GM21526 (cell line): ENCODE data around the gene KCNJ14.

ENCODE experiments used
- ATAC-seq: cut with Tn5 transposase; IDR thresholded peaks from one replicate; pipeline ENCODE4 v1.9.1; 2021; ENCODE audit warnings: moderate library complexity; ENCODE audit not compliant: unreplicated experiment, low FRiP score

The KCNJ14 gene

GRCh38 chr19:48469934-48470680 lies 14.7 kb downstream of the KCNJ14 start:
- no peak for ATAC-seq

GRCh38 chr19:48470856-48471255 lies 15.5 kb downstream of the KCNJ14 start:
- ATAC-seq, result no peak

- no peak for ATAC-seq
Measured at GRCh38 chr19:48471836-48472235, 16.5 kb downstream of the KCNJ14 start.

- ATAC-seq, result no peak
Measured at GRCh38 chr19:48473161-48473966, 18.0 kb downstream of the KCNJ14 start.

GRCh38 chr19:48474084-48474592 lies 18.8 kb downstream of the KCNJ14 start:
- no peak for ATAC-seq

- no peak for ATAC-seq
Measured at GRCh38 chr19:48475369-48476068, 20.1 kb downstream of the KCNJ14 start.

GRCh38 chr19:48476176-48476575 lies 20.8 kb downstream of the KCNJ14 start:
- ATAC-seq, result no peak

- no peak for ATAC-seq
Measured at GRCh38 chr19:48477067-48477685, 21.8 kb downstream of the KCNJ14 start.

- ATAC-seq, result no peak
Measured at GRCh38 chr19:48477698-48478338, 22.4 kb downstream of the KCNJ14 start.

GRCh38 chr19:48478339-48479256 lies 23.2 kb downstream of the KCNJ14 start:
- no peak for ATAC-seq

- no peak for ATAC-seq
Measured at GRCh38 chr19:48479686-48480085, 24.3 kb downstream of the KCNJ14 start.

- no peak for ATAC-seq
Measured at GRCh38 chr19:48480183-48480557, 24.8 kb downstream of the KCNJ14 start.

GRCh38 chr19:48480558-48481500 lies 25.5 kb downstream of the KCNJ14 start:
- ATAC-seq, result no peak

GRCh38 chr19:48481846-48482639 lies 26.7 kb downstream of the KCNJ14 start:
- ATAC-seq, result no peak

- ATAC-seq, result no peak
Measured at GRCh38 chr19:48483301-48483700, 27.9 kb downstream of the KCNJ14 start.

- no peak for ATAC-seq
Measured at GRCh38 chr19:48484247-48484893, 29.0 kb downstream of the KCNJ14 start.
